ENCODE data around the gene FOSL2.

FOSL2 gene

GRCh38 chr2:28375236-28375635, 17.4 kb upstream of the FOSL2 start:
- no peak for DNase-seq (ENCODE audit: low read depth)

- no peak for DNase-seq (ENCODE audit: low read depth)
Observed at GRCh38 chr2:28375742-28376631, 16.7 kb upstream of the FOSL2 start.

- no peak for DNase-seq (ENCODE audit: low read depth)
Observed at GRCh38 chr2:28377195-28377816, 15.4 kb upstream of the FOSL2 start.

GRCh38 chr2:28377984-28378678, 14.5 kb upstream of the FOSL2 start:
- no peak for DNase-seq (ENCODE audit: low read depth)

- DNase-seq (ENCODE audit: low read depth), result no peak
Observed at GRCh38 chr2:28378679-28379584, 13.7 kb upstream of the FOSL2 start.

GRCh38 chr2:28380219-28380618, 12.4 kb upstream of the FOSL2 start:
- no peak for DNase-seq (ENCODE audit: low read depth)

- DNase-seq (ENCODE audit: low read depth), result no peak
Observed at GRCh38 chr2:28381225-28382180, 11.2 kb upstream of the FOSL2 start.

- no peak for DNase-seq (ENCODE audit: low read depth)
Observed at GRCh38 chr2:28382755-28383154, 9.9 kb upstream of the FOSL2 start.

GRCh38 chr2:28387082-28387960, 5.3 kb upstream of the FOSL2 start:
- peak; percentile 63 for DNase-seq (ENCODE audit: low read depth)

- peak; percentile 42 for DNase-seq (ENCODE audit: low read depth)
Observed at GRCh38 chr2:28389399-28390240, 3.0 kb upstream of the FOSL2 start.

GRCh38 chr2:28390241-28390745, 2.4 kb upstream of the FOSL2 start:
- DNase-seq (ENCODE audit: low read depth), result peak; percentile 95

- DNase-seq (ENCODE audit: low read depth), result peak; percentile 92
Observed at GRCh38 chr2:28390746-28391563, 1.7 kb upstream of the FOSL2 start.

- DNase-seq (ENCODE audit: low read depth), result peak; percentile 93
Observed at GRCh38 chr2:28391564-28392296, 928 bp upstream of the FOSL2 start.

- peak; percentile 72 for DNase-seq (ENCODE audit: low read depth)
Observed at GRCh38 chr2:28393114-28393836, 617 bp downstream of the FOSL2 start.

- DNase-seq (ENCODE audit: low read depth), result peak; percentile 75
Observed at GRCh38 chr2:28394331-28394877, 1.7 kb downstream of the FOSL2 start.

- DNase-seq (ENCODE audit: low read depth), result no peak
Observed at GRCh38 chr2:28394997-28395333, 2.3 kb downstream of the FOSL2 start.
